Bronchus fibroblast of lung (primary cell): ENCODE measurements around the gene DNAL1. TPM values are rescaled to one million over a fixed set of nuclear protein-coding genes. Genes with fewer than 3 reads are reported as not detected.

Source experiments
- total RNA-seq: library from RNA; depleted of rRNA; stranded (reverse); fragments of >200 nt; gene quantifications from 2 replicates; pipeline ENCODE4 v1.2.3, GENCODE V29; 2015

The DNAL1 gene
- total RNA-seq: 3.0 and 6.1 TPM in 2 replicates

GRCh38 chr14:73644531-73645247 is at the start of gene DNAL1:
TSS of gene DNAL1 (plus strand) at chr14:73644986. CDS start at chr14:73645040, 54 bp downstream.

DNA sequence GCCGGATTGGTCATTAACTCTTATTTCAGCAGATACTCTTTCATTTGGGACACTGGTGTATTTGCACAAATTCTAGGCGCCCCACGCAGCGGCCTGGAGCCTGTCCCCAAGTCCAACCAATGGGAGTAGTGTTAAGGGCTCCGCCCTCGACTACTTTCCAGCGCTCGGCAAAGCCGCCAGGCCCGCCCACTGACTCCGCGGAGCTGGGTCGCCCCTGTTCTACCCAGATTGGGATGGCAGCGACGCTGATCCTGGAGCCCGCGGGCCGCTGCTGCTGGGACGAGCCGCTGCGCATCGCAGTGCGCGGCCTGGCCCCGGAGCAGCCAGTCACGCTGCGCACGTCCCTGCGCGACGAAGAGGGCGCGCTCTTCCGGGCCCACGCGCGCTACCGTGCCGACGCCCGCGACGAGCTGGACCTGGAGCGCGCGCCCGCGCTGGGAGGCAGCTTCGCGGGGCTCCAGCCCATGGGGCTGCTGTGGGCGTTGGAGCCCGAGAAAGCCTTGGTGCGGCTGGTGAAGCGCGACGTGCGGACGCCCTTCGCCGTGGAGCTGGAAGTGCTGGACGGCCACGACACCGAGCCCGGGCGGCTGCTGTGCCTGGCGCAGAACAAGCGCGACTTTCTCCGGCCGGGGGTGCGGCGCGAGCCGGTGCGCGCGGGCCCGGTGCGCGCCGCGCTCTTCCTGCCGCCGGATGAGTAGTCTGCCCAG is 32.3 kb upstream of the DNAL1 start, which contains the start of gene ACOT6:
Gene ACOT6 (plus strand): TSS at position 179 of the 707 bp plus-strand sequence. CDS start 55 bp downstream, at position 234.

DNA sequence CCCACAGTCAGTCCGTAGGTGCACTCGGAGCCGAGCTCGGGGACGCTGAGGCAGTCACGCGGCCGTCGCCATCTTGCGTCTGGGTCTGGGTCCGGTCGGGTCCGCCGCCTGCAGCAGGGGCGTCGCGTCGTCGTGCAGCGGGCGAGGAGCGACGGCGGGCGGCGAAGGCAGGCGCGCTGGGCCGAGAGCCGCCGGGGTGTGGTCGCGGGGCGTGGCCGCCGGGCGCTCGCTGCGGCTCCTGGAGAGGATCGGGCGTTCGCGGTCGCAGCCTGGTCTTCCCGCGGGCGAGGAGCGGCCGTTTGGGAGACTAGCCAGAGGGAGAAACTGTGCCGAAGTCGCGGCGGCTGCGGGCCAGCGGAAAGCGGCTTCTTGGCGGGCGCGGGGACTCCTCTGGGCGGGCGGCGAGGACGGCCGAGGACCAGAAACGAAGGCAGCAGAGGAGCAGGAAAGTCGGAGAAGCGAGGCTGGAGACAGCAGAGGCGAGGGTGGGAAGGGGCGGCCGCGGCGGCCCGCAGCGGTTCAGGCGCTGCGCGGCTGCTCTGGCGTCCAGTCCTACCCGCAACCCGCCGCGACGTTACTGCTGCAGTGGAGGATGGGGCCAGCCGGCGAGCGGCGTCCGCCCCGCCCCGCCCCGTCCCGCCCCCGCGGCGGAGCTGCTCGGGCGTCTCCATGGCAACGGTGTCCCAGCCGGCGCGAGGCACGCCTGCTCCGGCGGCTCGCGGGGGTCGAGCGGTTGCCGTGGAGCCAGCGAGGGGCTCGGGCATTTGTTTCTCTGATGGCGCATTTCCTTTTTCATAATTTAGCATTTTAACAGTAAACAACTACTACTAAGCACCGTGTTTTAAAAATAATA is 69.2 kb downstream of the DNAL1 start, which contains the start of gene PNMA1:
Gene PNMA1 (minus strand): TSS at position 582 of the 853 bp plus-strand sequence. CDS start 745 bp downstream, outside the sequence.

Other genes starting within 250 kb of the DNAL1 start
- gene NUMB, start 186.4 kb upstream of the DNAL1 start, total RNA-seq: 21.9 and 23.0 TPM in 2 replicates
- 14.5 and 15.2 TPM in 2 replicates for gene RIOX1, start 154.1 kb upstream of the DNAL1 start, total RNA-seq
- 2.8 and 4.5 TPM in 2 replicates for gene ACOT1, start 107.8 kb upstream of the DNAL1 start, total RNA-seq
- not detected in 2 replicates for gene HEATR4, start 86.0 kb upstream of the DNAL1 start, total RNA-seq
- gene ACOT2, start 75.8 kb upstream of the DNAL1 start, total RNA-seq: 27.9 and 29.4 TPM in 2 replicates
- 1.6 and 1.8 TPM in 2 replicates for gene ACOT4, start 53.1 kb upstream of the DNAL1 start, total RNA-seq
- gene ACOT6, start 32.5 kb upstream of the DNAL1 start, total RNA-seq: not detected in 2 replicates
- 17.5 and 19.5 TPM in 2 replicates for gene PNMA1, start 69.4 kb downstream of the DNAL1 start, total RNA-seq
- 6.1 and 17.8 TPM in 2 replicates for gene PTGR2, start 206.8 kb downstream of the DNAL1 start, total RNA-seq
- gene ZNF410, start 241.9 kb downstream of the DNAL1 start, total RNA-seq: 36.7 and 41.3 TPM in 2 replicates